GM19463 (cell line): Measurements from ENCODE around the gene ASCL5.

ENCODE experiments used
- ATAC-seq: cut with Tn5 transposase; IDR thresholded peaks from one replicate; pipeline ENCODE4 v1.9.1; 2021; ENCODE audit warnings: mild to moderate bottlenecking, moderate library complexity; ENCODE audit not compliant: unreplicated experiment

The ASCL5 gene

GRCh38 chr1:201153474-201154388, 26.7 kb upstream of the ASCL5 start:
- peak; percentile 73 for ATAC-seq

- no peak for ATAC-seq
Measured at GRCh38 chr1:201149400-201149799, 22.4 kb upstream of the ASCL5 start.

- no peak for ATAC-seq
Measured at GRCh38 chr1:201147396-201148015, 20.5 kb upstream of the ASCL5 start.

- no peak for ATAC-seq
Measured at GRCh38 chr1:201146626-201147390, 19.8 kb upstream of the ASCL5 start.

- ATAC-seq = no peak
Measured at GRCh38 chr1:201145816-201146215, 18.8 kb upstream of the ASCL5 start.

- ATAC-seq = no peak
Measured at GRCh38 chr1:201145132-201145531, 18.1 kb upstream of the ASCL5 start.

GRCh38 chr1:201144701-201145100, 17.7 kb upstream of the ASCL5 start:
- no peak for ATAC-seq

GRCh38 chr1:201143726-201144635, 17.0 kb upstream of the ASCL5 start:
- no peak for ATAC-seq

GRCh38 chr1:201142849-201143725, 16.1 kb upstream of the ASCL5 start:
- ATAC-seq = no peak

- ATAC-seq = no peak
Measured at GRCh38 chr1:201142011-201142848, 15.2 kb upstream of the ASCL5 start.

GRCh38 chr1:201141418-201141817, 14.4 kb upstream of the ASCL5 start:
- ATAC-seq = no peak

- ATAC-seq = no peak
Measured at GRCh38 chr1:201140941-201141260, 13.9 kb upstream of the ASCL5 start.

- no peak for ATAC-seq
Measured at GRCh38 chr1:201140235-201140940, 13.4 kb upstream of the ASCL5 start.

- no peak for ATAC-seq
Measured at GRCh38 chr1:201139756-201140155, 12.8 kb upstream of the ASCL5 start.

- ATAC-seq = no peak
Measured at GRCh38 chr1:201139306-201139705, 12.3 kb upstream of the ASCL5 start.

- no peak for ATAC-seq
Measured at GRCh38 chr1:201138311-201138840, 11.4 kb upstream of the ASCL5 start.

- no peak for ATAC-seq
Measured at GRCh38 chr1:201137579-201138310, 10.8 kb upstream of the ASCL5 start.
